MM.1S (cell line): ENCODE measurements around the gene SRA1.

ENCODE experiments used
- DNase-seq: peaks from one replicate; pipeline ENCODE4 v3.0.0-alpha.2; 2015
- H2AFZ ChIP-seq: fragments of 300-600 bp; sonication (generic); 2 replicates; pipeline ENCODE4 v1.6.0; 2016; ENCODE audit warnings: antibody characterized with exemption, low read length
- H3F3A ChIP-seq: fragments of 300-600 bp; sonication (generic); 2 replicates; pipeline ENCODE4 v1.6.1; 2016; ENCODE audit warnings: mild to moderate bottlenecking, antibody characterized with exemption, low read length, moderate library complexity, mixed read lengths; ENCODE audit not compliant: insufficient read depth
- H3K27ac ChIP-seq: fragments of 300-600 bp; sonication (generic); 2 replicates; pipeline ENCODE4 v1.5.1; 2016; ENCODE audit warnings: mild to moderate bottlenecking, low read length
- H3K27me3 ChIP-seq: fragments of 300-600 bp; sonication (generic); replicated peaks from 2 replicates; pipeline ENCODE4 v1.6.0; 2016; ENCODE audit warnings: low read length; ENCODE audit not compliant: insufficient read depth
- H3K36me3 ChIP-seq: fragments of 300-600 bp; sonication (generic); replicated peaks from 2 replicates; pipeline ENCODE4 v1.6.1; 2016; ENCODE audit warnings: mild to moderate bottlenecking, low read length, mixed read lengths; ENCODE audit not compliant: insufficient read depth
- H3K4me1 ChIP-seq: fragments of 300-600 bp; sonication (generic); 2 replicates; pipeline ENCODE4 v1.6.1; 2016; ENCODE audit warnings: low read length, mixed read lengths
- H3K4me2 ChIP-seq: fragments of 300-600 bp; sonication (generic); 2 replicates; pipeline ENCODE4 v1.6.0; 2016; ENCODE audit warnings: low read depth, low read length
- H3K4me3 ChIP-seq: fragments of 300-600 bp; sonication (generic); 2 replicates; pipeline ENCODE4 v1.5.1; 2016; ENCODE audit warnings: low read length, mixed read lengths
- H3K79me2 ChIP-seq: fragments of 300-600 bp; sonication (generic); 2 replicates; pipeline ENCODE4 v1.6.1; 2016; ENCODE audit warnings: mixed run types, low read length, mixed read lengths
- H3K9ac ChIP-seq: fragments of 300-600 bp; sonication (generic); 2 replicates; pipeline ENCODE4 v1.6.1; 2016; ENCODE audit warnings: low read length, mixed read lengths
- H3K9me2 ChIP-seq: fragments of 300-600 bp; sonication (generic); replicated peaks from 2 replicates; pipeline ENCODE4 v1.6.1; 2016; ENCODE audit warnings: mild to moderate bottlenecking, low read length, mixed read lengths; ENCODE audit not compliant: insufficient read depth
- H3K9me3 ChIP-seq: fragments of 300-600 bp; sonication (generic); replicated peaks from 2 replicates; pipeline ENCODE4 v1.6.1; 2016; ENCODE audit warnings: mild to moderate bottlenecking, low read length, mixed read lengths; ENCODE audit not compliant: insufficient read depth
- H4K20me1 ChIP-seq: fragments of 300-600 bp; sonication (generic); 2 replicates; pipeline ENCODE4 v1.6.1; 2016; ENCODE audit warnings: mild to moderate bottlenecking, low read length, moderate library complexity, mixed read lengths; ENCODE audit not compliant: insufficient read depth
- CTCF ChIP-seq: fragments of 300-600 bp; sonication (generic); IDR thresholded peaks from 2 replicates; pipeline ENCODE4 v1.5.1; 2016; ENCODE audit warnings: antibody characterized with exemption, low read length, mixed read lengths
- EZH2 ChIP-seq: fragments of 300-600 bp; sonication (generic); optimal IDR thresholded peaks from 2 replicates; pipeline ENCODE3; 2017; ENCODE audit warnings: low read depth, mild to moderate bottlenecking, antibody characterized with exemption, low read length, mixed read lengths
- EZH2phosphoT487 ChIP-seq: fragments of 300-600 bp; sonication (generic); IDR thresholded peaks from 2 replicates; pipeline ENCODE4 v1.6.1; 2018; ENCODE audit warnings: antibody characterized with exemption, low read length

SRA1 gene

GRCh38 chr5:140570488-140570887, 13.2 kb upstream of the SRA1 start:
- no peaks in the 10 kb centered on the region for H3K27me3 ChIP-seq
- no peak overlapping the region for H2AFZ ChIP-seq
- H3K9ac ChIP-seq = no peak overlapping the region
- H3K9me2 ChIP-seq = no peaks in the 10 kb centered on the region
- no peaks in the 10 kb centered on the region for H3K9me3 ChIP-seq
- no peaks in the 10 kb centered on the region for H4K20me1 ChIP-seq
- H3K36me3 ChIP-seq = no peaks in the 10 kb centered on the region
- no peak overlapping the region for H3K4me3 ChIP-seq
- H3K27ac ChIP-seq = no peak overlapping the region
- no peak for DNase-seq
- H3F3A ChIP-seq = peaks cover 18% of the 10 kb centered on the region
- no peak overlapping the region for H3K4me2 ChIP-seq
- TF ChIP-seq EZH2 (no peak), CTCF (no peak)
- H3K79me2 ChIP-seq = peaks cover 37% of the 10 kb centered on the region
- H3K4me1 ChIP-seq = peaks cover 36% of the 10 kb centered on the region

GRCh38 chr5:140570058-140570457, 12.8 kb upstream of the SRA1 start:
- Histone ChIP-seq H2AFZ (no peak overlapping the region), H3K27ac (peak overlapping the region; percentile 70; the same call in 1 of the 2 replicates), H3K9ac (no peak overlapping the region; the same call in 1 of the 2 replicates), H3K36me3 (no peaks in the 10 kb centered on the region), H3K4me3 (no peak overlapping the region), H3K9me3 (no peaks in the 10 kb centered on the region), H3K27me3 (no peaks in the 10 kb centered on the region), H3K9me2 (no peaks in the 10 kb centered on the region), H3K4me1 (peaks cover 38% of the 10 kb centered on the region), H3K4me2 (peak overlapping the region; percentile 65; the same call in 1 of the 2 replicates), H4K20me1 (no peaks in the 10 kb centered on the region), H3K79me2 (peaks cover 41% of the 10 kb centered on the region), H3F3A (peaks cover 18% of the 10 kb centered on the region)
- no peak for DNase-seq
- no peak for TF ChIP-seq CTCF
- TF ChIP-seq EZH2 = no peak
- no peak for TF ChIP-seq EZH2phosphoT487

- peak overlapping the region; percentile 70 for H3K27ac ChIP-seq
Measured at GRCh38 chr5:140569197-140569596, 11.9 kb upstream of the SRA1 start.

More at GRCh38 chr5:140569197-140569596, 11.9 kb upstream of the SRA1 start:
- peak; percentile 78 for DNase-seq
- H3K27me3 ChIP-seq = no peaks in the 10 kb centered on the region
- H3F3A ChIP-seq = peaks cover 18% of the 10 kb centered on the region
- peaks cover 46% of the 10 kb centered on the region for H3K79me2 ChIP-seq
- H3K36me3 ChIP-seq = no peaks in the 10 kb centered on the region
- H3K9me3 ChIP-seq = no peaks in the 10 kb centered on the region
- no peak for TF ChIP-seq EZH2phosphoT487
- no peak for TF ChIP-seq CTCF
- no peak for TF ChIP-seq EZH2
- H3K4me1 ChIP-seq = peaks cover 38% of the 10 kb centered on the region
- no peak overlapping the region; the same call in 1 of the 2 replicates for H3K4me3 ChIP-seq
- no peak overlapping the region for H2AFZ ChIP-seq
- H4K20me1 ChIP-seq = no peaks in the 10 kb centered on the region
- peak overlapping the region; percentile 40 for H3K9ac ChIP-seq
- H3K4me2 ChIP-seq = peak overlapping the region; percentile 65
- H3K9me2 ChIP-seq = no peaks in the 10 kb centered on the region
